Glutamatergic neuron (in vitro differentiated cells): Measurements from ENCODE around the gene IL36B. TPM values are rescaled to one million over a fixed set of nuclear protein-coding genes. Genes with fewer than 3 reads are reported as not detected.

Source experiments
- DNase-seq: peaks from one replicate; pipeline ENCODE4 v3.0.0; 2022
- H3K27ac Mint-ChIP-seq: one replicate; pipeline ENCODE4 v1.8.0; 2020; ENCODE audit warnings: mild to moderate bottlenecking, mixed read lengths, inconsistent platforms; ENCODE audit not compliant: unreplicated experiment
- H3K27me3 Mint-ChIP-seq: one replicate; pipeline ENCODE4 v1.8.0; 2020; ENCODE audit warnings: mild to moderate bottlenecking, moderate library complexity, mixed read lengths, inconsistent platforms; ENCODE audit not compliant: unreplicated experiment
- H3K36me3 Mint-ChIP-seq: one replicate; pipeline ENCODE4 v1.8.0; 2020; ENCODE audit warnings: mild to moderate bottlenecking, mixed read lengths, inconsistent platforms; ENCODE audit not compliant: unreplicated experiment
- H3K4me1 Mint-ChIP-seq: one replicate; pipeline ENCODE4 v1.8.0; 2020; ENCODE audit warnings: mild to moderate bottlenecking, low read depth, mixed read lengths, inconsistent platforms; ENCODE audit not compliant: unreplicated experiment
- H3K4me3 Mint-ChIP-seq: one replicate; pipeline ENCODE4 v1.8.0; 2020; ENCODE audit warnings: mild to moderate bottlenecking, mixed read lengths, inconsistent platforms; ENCODE audit not compliant: unreplicated experiment
- H3K9me3 Mint-ChIP-seq: one replicate; pipeline ENCODE4 v1.8.0; 2020; ENCODE audit warnings: mild to moderate bottlenecking, moderate library complexity, mixed read lengths, inconsistent platforms; ENCODE audit not compliant: unreplicated experiment
- CTCF ChIP-seq: fragments of 200-600 bp; sonication (generic); IDR thresholded peaks from one replicate; pipeline ENCODE4 v1.5.0; 2021; ENCODE audit not compliant: partially characterized antibody, unreplicated experiment
- total RNA-seq: library from RNA; stranded (reverse); fragmentation: NEBNext Ultra II Directional; extraction: Animal tissue kit (Norgen Biotek cat#: 25700); gene quantifications from one replicate; pipeline ENCODE4 v1.2.1, GENCODE V29; 2021; ENCODE audit not compliant: unreplicated experiment

Gene IL36B
- total RNA-seq, 1 donor from 2014 or later: not detected

DNA sequence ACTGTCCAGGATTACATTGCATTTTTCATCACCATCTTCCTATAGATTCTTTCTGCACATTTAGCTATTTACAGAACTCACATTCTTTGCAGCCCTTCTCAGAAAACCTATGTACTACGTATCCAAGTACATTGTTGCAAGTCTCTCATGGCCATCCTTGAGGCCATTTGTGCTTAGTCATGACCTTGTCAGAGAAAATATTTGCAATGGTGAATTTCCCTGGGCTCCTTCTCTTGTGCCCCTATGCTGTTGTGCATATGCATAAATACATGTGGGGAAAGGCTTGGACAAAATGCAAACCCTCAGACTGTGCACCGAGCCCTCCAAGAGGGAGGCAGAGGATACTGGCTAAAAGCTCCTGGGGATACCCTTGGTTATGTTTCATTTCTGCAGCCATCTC is 27.9 kb downstream of the IL36B start:
- Mint-ChIP-seq H3K4me1 (no peaks in the 10 kb centered on the region), H3K27me3 (no peaks in the 10 kb centered on the region), H3K9me3 (no peaks in the 10 kb centered on the region), H3K36me3 (no peaks in the 10 kb centered on the region), H3K4me3 (no peak overlapping the region), H3K27ac (no peak overlapping the region)
- DNase-seq: no peak
- no peak for TF ChIP-seq CTCF

- Mint-ChIP-seq H3K9me3 (peaks cover 1% of the 10 kb centered on the region), H3K27ac (no peak overlapping the region), H3K4me1 (no peaks in the 10 kb centered on the region), H3K4me3 (no peak overlapping the region), H3K27me3 (no peaks in the 10 kb centered on the region), H3K36me3 (peaks cover 5% of the 10 kb centered on the region)
- DNase-seq: no peak
- TF ChIP-seq CTCF: no peak
Measured at GRCh38 chr2:113021312-113021711, 31.4 kb downstream of the IL36B start.

GRCh38 chr2:113018509-113018908 is 34.2 kb downstream of the IL36B start:
- no peak for TF ChIP-seq CTCF
- no peak overlapping the region for H3K27ac Mint-ChIP-seq
- peaks cover 1% of the 10 kb centered on the region for H3K9me3 Mint-ChIP-seq
- H3K27me3 Mint-ChIP-seq: no peaks in the 10 kb centered on the region
- no peak for DNase-seq
- peaks cover 5% of the 10 kb centered on the region for H3K36me3 Mint-ChIP-seq
- H3K4me3 Mint-ChIP-seq: no peak overlapping the region
- H3K4me1 Mint-ChIP-seq: no peaks in the 10 kb centered on the region

GRCh38 chr2:113015655-113016054 is 37.0 kb downstream of the IL36B start:
- H3K4me3 Mint-ChIP-seq: no peak overlapping the region
- no peak for TF ChIP-seq CTCF
- H3K27me3 Mint-ChIP-seq: no peaks in the 10 kb centered on the region
- DNase-seq: no peak
- H3K9me3 Mint-ChIP-seq: peaks cover 1% of the 10 kb centered on the region
- peaks cover 5% of the 10 kb centered on the region for H3K36me3 Mint-ChIP-seq
- no peaks in the 10 kb centered on the region for H3K4me1 Mint-ChIP-seq
- no peak overlapping the region for H3K27ac Mint-ChIP-seq

- H3K4me1 Mint-ChIP-seq: no peaks in the 10 kb centered on the region
- H3K27me3 Mint-ChIP-seq: no peaks in the 10 kb centered on the region
- H3K36me3 Mint-ChIP-seq: peaks cover 5% of the 10 kb centered on the region
- TF ChIP-seq CTCF: no peak
- DNase-seq: no peak
- no peak overlapping the region for H3K4me3 Mint-ChIP-seq
- no peak overlapping the region for H3K27ac Mint-ChIP-seq
- peaks cover 1% of the 10 kb centered on the region for H3K9me3 Mint-ChIP-seq
Measured at GRCh38 chr2:113015042-113015441, 37.6 kb downstream of the IL36B start.
